ENCODE measurements around the gene SLC10A3.

- no peak for TF ChIP-seq SP1 (IDR thresholded peaks at IDR 0.05; ENCODE audit: low read depth, low read length)
- no peak for TF ChIP-seq CEBPB (IDR thresholded peaks at IDR 0.05; ENCODE audit: low read depth, low read length)
- no peak for TF ChIP-seq USF2 (IDR thresholded peaks at IDR 0.05; ENCODE audit: low read length)
- TF ChIP-seq ZNF274 (IDR thresholded peaks at IDR 0.05; ENCODE audit: borderline replicate concordance, extremely low read depth, low read length), result no peak
- TF ChIP-seq ATF2 (IDR thresholded peaks at IDR 0.05; ENCODE audit: low read length), result no peak
- no peak for TF ChIP-seq TBP (IDR thresholded peaks at IDR 0.05; ENCODE audit: low read depth, low read length)
- TF ChIP-seq MAFK (IDR thresholded peaks at IDR 0.05; ENCODE audit: low read depth, low read length), result no peak
- TF ChIP-seq POLR2A (IDR thresholded peaks at IDR 0.05; ENCODE audit: control extremely low read depth in 1 of 2, low read depth in 2 of 2, low read length in 2 of 2), result no peak
Observed at GRCh38 chrX:154457491-154458115, 32.8 kb downstream of the SLC10A3 start.

Data from H1 (cell line).